Fibroblast of skin of back (primary cell): ENCODE data around the gene ASPHD2.

Source experiments
- DNase-seq: peaks from one replicate; pipeline ENCODE4 v3.0.0-alpha.2; 2013

Gene ASPHD2

DNA sequence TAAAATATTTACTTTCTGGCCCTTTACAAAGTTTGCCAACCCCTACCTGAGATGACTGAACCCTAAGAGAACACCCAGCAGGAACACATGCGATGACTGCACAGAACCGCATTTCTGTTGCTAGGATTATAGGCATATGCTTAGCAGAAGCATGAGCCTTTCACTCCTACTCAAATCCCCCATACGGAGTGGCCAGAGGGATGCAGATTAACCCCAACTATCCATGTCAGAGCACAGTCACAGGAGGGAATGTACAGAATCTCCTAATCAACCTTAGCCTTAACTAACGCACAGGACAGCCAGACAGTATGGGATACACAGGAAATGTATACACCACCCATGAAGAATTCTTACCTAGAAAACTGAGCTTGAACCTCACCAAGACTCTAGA is 48.3 kb downstream of the ASPHD2 start:
- DNase-seq, result no peak

DNA sequence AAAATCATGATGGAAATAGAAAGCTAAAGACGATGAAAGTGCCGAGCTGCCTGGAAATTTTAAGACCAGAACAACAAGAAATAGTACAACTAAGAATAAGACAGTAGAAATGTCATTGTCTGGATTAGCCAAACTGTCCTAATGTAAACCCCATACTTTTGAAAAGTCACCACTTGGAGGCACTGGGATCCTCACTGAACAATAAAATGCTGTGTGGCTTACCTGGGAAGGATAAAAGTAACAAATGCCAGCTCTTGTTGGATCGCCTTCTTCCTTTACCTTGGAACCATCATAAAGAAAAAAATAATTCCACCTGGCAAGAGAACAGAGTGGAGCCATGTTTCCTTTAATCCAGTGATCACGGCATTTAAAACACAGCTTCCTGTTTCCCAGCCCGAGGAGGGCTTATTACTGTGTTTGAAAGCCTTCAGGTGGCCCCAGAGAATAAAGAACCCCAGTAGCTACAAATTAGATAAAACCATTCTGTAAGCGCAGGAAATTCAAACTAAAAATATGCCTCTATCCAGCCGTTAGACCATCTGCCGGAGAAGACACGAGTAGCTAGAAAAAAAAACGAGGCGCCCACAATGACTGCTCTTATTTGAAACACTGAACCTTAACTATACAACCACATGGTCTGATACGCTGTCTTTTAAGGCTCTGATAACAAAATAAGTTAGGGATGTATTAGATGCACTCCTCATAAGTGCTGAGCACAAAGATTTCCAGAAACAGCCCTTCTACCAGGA is 50.2 kb downstream of the ASPHD2 start:
- DNase-seq, result no peak

DNA sequence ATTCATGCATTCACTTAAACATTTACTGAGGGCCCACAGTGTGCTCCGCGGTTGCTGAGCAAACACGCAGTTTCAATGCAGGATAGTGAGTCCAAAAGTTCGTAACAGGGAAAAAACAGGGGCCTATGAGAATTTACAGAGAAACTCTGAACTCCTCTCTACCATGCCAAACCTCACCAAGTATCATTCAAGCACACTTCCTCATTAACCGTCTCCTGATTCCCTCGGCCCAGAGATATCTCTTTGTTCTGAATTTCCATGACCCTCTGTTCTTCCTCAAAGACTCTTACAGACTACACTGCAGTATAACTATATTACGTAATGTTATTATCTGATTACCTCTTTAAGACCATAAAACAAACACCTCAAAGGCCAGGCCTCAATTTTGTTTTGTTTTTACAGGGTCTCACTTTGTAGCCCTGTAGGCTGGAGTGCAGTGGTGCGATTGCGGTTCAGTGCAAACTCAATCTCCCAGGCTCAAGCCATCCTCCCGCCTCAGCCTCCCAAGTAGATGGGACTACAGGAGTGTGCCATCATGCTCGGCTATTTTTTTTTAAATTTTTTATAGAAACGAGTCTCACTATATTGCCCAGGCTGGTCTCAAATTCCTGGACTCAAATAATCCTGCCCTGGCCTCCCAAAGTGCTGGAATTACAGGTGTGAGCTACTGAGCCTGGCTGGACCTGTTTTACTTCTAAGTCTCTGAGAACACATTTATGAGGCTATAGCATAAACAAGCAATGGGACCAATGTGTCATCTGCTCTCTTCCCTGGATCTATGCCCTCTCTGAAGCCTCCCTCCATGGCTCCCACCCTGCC is 50.9 kb downstream of the ASPHD2 start:
- DNase-seq, result no peak

DNA sequence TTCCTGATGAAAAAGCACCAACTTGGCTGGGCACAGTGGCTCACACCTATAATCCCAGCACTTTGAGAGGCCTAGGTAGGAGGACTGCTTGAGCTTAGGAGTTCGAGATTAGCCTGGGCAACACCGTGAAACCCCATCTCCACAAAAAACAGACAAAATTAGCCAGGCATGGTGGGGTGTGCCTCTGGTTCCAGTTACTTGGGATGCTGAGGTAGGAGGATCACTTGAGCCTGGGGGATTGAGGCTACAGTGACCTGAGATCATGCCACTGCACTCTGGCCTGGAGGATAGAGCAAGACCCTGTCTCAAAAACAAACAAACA is 51.5 kb downstream of the ASPHD2 start:
- no peak for DNase-seq

DNA sequence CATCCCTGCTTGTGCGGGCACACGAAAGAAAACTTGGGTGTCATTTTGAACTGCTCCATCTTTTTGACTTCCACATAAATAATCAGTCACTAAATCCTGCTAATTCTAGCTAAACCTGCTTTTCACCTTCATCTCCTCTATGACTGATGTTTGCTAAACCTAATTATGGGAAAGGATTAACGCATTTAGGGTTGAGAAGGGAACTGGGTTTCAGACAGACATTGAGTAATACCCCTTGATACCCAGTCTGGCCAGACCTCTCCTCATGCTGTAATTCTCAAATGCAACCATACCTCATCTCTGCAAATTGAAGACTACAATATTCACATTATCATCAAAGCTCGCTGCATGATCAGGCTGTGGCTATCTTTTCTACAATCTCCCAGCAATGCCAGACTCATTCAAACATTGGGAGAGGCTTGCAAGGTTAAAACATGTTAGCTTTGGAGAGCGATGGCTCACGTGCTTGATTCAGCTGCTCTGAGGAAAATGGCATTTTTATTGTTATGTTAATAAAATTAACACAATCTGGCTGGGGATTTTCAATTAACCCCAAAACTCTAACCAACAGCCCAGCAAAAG is 52.1 kb downstream of the ASPHD2 start:
- no peak for DNase-seq

DNA sequence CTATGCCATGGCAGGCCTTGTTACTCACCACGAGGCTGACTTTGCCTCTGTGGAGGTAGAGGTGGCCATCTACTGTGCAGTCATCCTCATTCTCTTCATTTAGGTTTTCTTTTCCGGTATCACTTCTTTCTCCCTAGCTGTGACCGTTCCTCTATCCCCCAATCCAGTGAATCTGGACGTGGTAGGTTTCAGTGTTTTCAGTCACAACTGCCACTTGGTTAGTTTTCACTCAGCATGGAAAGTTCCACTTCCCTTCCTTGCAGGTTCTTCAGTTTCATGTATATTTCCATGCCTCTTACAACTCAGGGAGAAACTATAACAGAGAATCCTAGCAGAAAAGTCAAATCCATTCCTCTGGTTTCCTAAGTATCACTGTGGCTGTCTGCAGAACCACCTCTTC is 52.6 kb downstream of the ASPHD2 start:
- DNase-seq, result no peak

DNA sequence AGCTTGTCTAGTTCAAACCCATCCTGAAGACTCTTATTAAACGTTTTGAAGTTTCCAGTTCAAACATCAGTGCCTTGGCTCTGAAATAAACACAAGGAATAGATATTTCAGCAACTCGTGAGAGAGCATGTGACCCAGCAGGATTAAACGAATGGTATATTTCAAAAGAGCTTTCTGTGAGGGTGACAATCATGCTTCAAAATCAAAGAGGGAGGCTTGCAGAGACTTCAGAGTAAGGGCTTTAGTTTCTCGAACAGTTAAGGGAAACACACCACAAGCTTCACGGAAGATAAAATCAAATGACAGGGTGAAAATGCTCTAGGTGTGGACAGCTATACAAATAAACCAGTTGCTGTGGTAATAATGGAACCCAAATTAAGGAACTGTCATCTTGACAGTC is 53.1 kb downstream of the ASPHD2 start:
- no peak for DNase-seq

DNA sequence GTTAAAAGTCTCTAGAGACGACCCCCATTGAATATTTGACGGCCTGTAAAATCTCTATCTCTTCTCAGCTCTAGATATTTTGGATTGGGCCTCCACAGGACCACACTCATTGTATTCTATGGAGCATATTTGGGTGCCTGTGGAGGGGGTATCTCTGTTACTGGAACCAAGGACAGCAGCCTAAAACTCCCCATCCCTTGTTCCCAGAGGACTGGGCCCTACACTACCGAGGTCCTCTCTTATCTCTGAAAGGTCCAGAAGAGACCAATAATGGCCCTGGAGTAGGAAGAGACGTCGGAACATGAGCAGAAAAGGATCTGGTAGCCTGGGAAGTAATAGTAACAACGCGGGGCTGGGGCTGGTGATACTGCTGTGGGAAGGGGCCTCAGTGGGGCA is 54.0 kb downstream of the ASPHD2 start:
- no peak for DNase-seq

DNA sequence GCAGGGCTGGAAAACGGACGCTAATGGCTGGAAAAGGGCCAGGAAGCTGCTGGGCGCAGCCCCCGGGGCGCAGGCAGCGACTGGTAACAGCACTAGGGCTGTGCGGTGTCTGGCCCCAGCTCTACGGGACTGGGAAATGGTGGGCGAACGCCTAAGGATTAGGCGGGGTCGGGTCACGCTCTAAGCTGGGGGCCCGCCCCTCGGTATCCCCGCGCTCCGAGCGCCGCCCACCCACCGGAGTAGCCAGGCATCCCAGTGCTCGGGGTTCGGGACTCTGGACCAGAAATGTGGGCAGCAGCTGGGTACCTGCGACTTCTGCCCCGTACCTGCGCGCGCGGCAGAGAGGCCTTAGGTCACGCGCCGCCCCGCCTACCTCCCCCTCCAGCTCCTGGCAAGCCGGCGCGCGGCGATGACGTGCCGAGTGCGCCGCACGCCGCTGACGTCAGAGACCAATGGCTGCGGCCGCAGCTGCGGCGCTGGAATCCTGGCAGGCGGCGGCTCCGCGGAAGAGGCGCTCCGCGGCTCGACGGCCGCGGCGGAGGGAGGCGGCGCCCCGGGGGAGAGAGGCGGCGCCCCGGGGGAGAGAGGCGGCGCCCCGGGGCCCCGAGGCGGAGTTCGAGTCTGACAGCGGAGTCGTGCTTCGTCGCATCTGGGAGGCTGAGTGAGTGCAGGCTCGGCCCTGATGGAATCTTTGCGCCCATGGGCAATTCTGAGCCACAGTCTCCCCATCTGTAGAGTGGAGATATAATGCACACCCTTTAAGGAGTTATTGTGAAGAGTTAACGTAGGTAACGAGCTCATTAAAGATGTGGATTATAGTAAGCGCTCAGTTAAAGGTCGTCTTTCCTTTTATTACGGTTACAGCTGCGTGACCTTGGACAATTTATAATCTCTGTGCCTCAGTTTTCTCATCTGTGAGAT is 54.6 kb downstream of the ASPHD2 start, which contains the start of the genes HPS4 and SRRD:
TSS of gene HPS4 (minus strand) at position 345 of the 921 bp plus-strand sequence. CDS start 2,021 bp downstream, outside the sequence.
TSS of gene SRRD (plus strand) at position 439 of the 921 bp plus-strand sequence. CDS start at position 453, 14 bp downstream.
- peak; percentile 88 for DNase-seq

DNA sequence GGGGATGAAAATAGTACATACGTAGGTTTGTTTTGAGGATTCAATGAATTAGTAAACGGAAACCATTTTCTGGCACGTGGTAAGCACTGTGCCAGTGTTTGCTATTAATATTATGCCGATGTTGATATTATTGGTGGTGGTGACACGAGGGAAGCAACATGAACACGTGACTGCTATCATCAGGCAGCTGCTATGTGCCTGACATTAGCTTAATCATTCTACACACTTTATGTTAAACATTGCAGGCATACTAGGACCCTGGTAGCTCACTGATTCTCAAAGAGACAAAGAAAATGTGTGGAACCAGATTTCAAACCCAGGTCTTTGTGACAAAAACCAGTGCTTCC is 55.3 kb downstream of the ASPHD2 start:
- peak; percentile 22 for DNase-seq

DNA sequence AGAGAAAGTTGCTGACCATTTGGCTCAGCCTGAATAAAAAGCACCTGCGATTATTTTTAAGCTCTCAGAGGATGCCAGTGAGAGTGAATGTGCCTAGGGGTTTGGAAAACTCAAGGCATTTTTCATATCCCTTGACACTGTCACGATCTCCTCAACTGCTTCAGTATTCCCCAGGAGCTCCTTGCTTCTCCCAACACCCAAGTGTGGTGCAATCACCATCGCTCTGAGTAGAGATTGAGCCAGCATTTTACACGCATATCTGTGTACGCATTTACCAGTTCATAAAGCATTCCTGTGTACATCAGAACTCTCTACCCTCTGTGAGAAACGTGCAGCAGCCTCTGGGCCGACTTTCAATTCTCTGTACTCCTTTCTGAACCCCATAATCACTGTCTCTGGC is 56.0 kb downstream of the ASPHD2 start:
- DNase-seq, result no peak

DNA sequence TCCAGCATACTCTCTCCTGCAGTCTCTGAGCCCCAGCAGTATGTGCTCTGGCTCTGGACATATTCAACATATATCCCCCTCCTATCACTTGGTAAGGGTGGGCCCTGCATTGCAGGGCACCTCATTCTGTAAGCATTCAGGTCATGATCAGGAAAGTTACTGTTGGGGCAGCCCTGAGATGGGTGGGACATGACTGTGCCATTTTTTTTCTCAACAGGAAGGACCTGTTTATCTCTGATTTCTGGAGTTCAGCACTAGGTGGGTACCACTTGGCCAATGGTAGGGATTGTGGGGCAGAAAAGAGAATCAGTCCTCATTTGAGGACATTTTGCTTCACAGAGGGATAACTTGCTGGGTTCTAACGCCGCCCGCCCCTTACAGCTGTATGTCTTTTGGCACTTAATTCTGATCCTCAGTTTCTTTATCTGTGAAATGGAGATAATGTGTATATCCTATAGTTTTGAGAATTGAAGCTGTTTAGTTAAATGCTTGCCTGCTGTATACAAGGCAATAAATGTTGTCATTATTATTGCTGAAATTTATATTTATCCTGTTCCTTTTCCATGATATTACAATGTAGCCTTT is 56.8 kb downstream of the ASPHD2 start:
- no peak for DNase-seq

DNA sequence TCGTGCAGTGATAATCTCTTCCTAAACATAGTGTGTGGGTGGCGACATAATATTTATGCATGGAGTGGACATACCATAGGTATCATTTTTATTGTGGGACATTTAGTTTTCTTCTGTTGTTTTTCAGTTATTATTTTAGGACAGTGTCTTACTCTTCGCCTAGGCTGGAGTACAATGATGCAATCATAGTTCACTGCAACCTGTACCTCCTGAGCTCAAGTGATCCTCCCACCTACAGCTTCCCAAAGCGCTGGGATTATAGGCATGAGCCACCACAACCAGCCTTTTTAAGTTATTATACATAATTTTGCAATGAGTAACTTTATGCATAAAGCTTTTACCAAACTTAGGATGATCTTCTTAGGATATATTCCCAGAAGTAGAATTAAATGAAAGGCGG is 57.3 kb downstream of the ASPHD2 start:
- no peak for DNase-seq

DNA sequence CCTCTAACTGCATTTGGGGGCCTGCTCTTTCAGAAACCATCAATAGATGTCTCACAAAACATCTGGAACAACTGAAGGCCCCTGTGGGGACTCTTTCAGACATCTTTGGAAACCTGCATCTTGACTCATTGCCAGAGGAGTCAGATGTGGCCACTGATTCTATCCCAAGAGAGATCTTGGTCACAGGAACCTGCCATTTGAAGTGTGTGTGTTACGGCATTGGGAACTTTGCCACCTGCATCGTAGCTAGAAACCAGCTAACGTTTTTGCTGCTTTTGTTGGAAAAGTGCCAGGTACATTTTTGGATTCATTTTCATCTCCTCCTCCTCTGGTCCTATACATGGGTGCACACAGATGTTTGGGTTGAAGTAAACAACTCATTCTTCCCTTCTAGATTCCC is 58.9 kb downstream of the ASPHD2 start:
- no peak for DNase-seq

DNA sequence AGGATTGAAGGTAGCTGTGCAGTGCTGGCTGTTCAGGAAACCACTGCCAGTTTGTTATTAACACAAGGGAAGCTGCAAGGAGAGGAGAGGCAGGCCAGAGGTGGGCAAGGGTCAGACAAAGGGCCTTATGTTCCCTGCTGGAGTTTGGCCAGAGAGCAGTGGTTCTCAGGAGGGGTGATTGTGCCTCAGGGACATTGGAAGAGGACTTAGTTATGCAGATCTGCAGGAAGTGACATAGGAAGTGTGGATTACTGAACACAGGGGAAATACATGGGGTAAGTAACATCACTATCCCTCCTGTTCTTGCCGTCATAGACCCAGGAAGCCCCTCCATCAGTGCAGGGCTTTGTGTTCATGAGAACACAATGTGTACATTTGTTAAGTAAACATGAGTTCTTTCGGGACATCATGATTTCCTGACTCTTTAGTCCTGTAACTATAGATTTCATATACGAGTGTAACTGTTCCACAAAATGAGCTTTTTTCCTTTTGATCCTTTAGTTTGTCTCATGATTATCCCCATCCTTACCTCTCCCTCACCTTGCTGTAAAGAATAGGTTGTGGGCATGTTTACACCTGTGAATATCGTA is 60.5 kb downstream of the ASPHD2 start:
- no peak for DNase-seq

DNA sequence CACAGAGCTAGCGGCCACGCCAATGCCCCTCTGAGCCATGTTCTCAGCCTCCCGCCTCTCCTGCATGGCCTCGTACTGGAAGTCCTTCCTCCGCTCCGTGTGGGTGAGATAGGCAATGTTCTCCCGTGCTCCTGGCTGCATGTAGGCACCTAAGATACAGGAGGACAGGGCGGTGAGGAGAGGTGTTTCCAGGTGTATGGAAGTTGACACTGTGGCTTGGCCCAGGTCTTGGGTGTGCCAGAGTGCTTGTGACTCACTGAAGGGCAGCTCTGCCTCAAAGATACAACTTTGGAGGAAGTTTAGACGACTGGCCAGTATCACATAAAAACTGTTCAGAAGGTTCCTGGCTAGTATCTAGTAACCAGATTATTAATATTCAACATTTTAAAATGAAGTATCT is 63.2 kb downstream of the ASPHD2 start:
- no peak for DNase-seq

DNA sequence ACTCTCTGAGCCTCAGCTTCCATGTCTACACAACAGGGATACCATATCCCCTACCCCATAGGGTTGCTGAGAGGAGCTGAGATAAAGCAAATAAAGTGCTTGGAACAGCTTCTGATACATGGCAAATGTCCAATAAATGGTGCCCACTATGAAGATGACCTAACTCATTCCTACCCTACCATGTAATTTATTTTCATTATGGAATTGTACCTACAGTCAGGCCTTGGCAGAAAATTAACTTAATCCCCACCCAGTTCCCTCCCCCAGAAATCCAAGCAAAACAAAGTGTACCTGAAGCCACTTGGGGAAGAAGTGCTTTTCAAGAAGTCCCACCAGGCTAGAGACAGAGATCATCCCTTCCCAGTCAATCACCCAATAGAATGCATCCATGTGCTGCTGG is 65.4 kb downstream of the ASPHD2 start:
- DNase-seq, result no peak
